Measurements from ENCODE around the gene MIB2. TPM values are rescaled to one million over a fixed set of nuclear protein-coding genes. Genes with fewer than 3 reads are reported as not detected.
"Not testable (repeated sequence)": the region's sequence is repeated elsewhere in the genome, so short reads cannot be mapped to it uniquely, and the experiment has no call there.

Gene MIB2
- total RNA-seq, 6 experiments from 2014 or later = 20.7 to 38.5 (median 33.9) TPM

DNA sequence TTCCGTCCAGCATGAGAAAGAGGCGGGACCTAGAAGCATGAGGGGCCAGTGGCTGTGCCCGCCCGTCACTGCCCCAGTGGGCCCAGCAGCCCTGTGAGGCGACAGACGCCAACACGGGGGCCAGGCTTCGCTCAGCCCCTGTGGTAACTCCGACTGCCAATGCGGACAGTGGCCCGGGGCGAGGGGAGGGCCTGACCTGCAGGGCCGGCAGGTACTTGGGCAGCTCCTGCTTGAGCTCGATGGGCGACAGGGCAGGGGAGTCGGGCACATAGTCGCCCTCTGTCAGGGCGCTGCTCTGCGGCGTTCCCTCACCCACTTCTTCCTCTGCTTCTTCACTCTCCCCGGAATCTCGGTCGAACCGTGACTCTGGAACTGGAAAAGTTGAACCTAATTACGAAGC lies 24.8 kb downstream of the MIB2 start:
- DNase-seq; H3K9me3 ChIP-seq; H3K4me3 ChIP-seq; H3K27me3 ChIP-seq; ATAC-seq; H3K27ac ChIP-seq; H3K36me3 ChIP-seq; intact Hi-C loops (cut with DNase I); H3K4me1 ChIP-seq: not testable (repeated sequence)
- no CpG with 5 or more reads among the region's 25 CpGs for WGBS (ENCODE audit: insufficient coverage, low coverage, low lambda C conversion rate, missing lambda C conversion rate)

DNA sequence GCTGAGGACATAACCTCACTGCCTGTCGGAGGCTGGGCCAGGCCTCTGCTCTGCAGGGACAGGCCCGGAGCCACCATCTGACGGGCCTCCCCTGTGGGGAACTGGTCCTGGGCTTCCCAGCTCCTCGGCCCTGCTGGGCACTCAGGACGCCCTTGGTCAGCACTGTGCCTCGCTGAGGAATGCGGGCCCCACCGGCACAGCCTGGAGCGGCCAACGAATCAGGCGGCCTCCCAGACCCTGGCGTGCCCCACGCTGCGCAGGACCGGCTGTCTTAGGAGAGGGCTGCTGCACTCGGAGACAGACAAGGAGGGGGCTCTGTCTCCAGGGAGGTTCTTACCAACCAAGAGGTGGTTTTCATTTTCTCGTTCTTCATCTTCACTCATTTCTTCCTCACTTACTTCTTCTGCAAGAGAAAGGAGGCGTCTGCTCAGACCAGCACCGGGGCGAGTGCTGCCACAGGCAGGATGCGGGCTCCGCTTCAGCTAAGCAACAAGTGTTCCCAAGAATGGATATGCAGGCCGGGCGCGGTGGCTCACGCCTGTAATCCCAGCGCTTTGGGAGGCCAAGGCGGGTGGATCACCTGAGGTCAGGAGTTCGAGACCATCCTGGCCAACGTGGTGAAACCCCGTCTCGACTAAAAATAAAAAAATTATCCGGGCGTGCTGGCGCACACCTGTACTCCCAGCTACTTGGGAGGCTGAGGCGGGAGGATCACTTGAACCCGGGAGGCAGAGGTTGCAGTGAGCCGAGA lies 25.6 kb downstream of the MIB2 start:
- H3K9me3 ChIP-seq; H3K4me3 ChIP-seq; H3K4me1 ChIP-seq; H3K36me3 ChIP-seq; DNase-seq; intact Hi-C loops (cut with DNase I); H3K27ac ChIP-seq; ATAC-seq; H3K27me3 ChIP-seq: not testable (repeated sequence)
- 84% methylated on average over 5 of the region's 38 CpGs for WGBS (ENCODE audit: insufficient coverage, low coverage, low lambda C conversion rate, missing lambda C conversion rate)

DNA sequence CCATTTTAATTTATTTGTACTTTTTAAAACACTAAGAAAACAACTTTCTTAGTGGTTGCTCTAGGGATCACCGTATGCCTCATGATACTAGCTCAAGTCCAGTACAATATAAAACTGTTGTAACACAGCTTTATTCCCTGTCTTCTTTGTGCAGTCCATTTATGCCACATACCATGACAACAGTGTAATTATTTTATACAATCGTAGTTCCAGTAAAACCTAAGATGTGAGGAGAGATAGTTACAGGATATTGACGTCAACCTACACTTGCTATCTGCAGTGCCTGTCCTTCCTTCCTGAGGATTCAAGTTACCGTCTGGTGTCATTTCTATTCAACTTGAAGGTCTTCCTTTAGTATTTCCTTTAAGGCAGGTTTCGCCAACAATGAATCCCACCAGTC lies 31.0 kb downstream of the MIB2 start:
- H3K27ac ChIP-seq = not testable (repeated sequence)

DNA sequence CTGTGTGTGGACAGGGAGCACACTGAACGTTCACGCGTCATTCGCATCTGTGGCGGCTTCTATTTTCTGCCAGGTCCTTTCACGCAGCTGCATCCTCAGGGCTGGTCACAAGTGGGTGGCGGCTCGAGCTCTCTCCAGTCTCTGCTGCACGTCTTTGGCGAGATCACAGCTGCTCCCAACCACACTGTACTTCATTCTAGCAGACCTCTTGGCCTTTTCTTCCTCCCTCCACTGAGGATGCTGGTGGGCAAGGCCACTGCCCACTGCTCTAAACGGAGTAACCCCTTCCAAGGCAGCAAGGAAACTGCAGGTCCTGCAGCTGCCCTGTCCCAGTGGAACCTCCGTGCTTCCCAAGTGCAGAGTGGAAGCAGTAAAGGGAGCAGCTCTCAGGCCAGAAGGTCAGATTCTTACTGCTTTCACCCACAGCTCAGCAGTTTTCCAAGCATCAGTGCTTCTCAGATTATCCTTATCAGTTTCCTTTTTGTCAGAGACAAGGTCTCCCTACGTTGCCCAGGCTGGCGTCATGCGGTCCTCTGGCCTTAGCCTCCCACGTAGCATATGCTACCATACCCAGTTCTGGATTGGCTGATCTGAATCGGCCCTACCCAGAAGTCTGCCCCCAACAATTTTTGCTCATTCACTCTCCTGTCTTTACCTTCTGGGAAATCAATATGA lies 32.4 kb downstream of the MIB2 start:
- ATAC-seq (peak; percentile 37 to 69 (median 56)), DNase-seq (peak in 2 of 3 donors; percentile 25 to 30)
- H3K27me3 ChIP-seq; H3K27ac ChIP-seq; intact Hi-C loops (cut with DNase I); H3K9me3 ChIP-seq; H3K4me3 ChIP-seq; H3K4me1 ChIP-seq: not testable (repeated sequence)
- 90% methylated on average over 14 of the region's 17 CpGs for WGBS (ENCODE audit: insufficient coverage, low coverage, low lambda C conversion rate, missing lambda C conversion rate)
- H3K36me3 ChIP-seq = peaks cover 0 to 26% (median 5%) of the 10 kb centered on the region in 4 donors

More for the DNA sequence above, 31.0 kb downstream of the MIB2 start:
- H3K36me3 ChIP-seq = peaks cover 0 to 14% (median 0%) of the 10 kb centered on the region in 4 donors
- H3K27me3 ChIP-seq; H3K4me1 ChIP-seq; H3K4me3 ChIP-seq; DNase-seq; H3K9me3 ChIP-seq; intact Hi-C loops (cut with DNase I): not testable (repeated sequence)
- ATAC-seq = peak; percentile 22 to 57 (median 42)
- WGBS (ENCODE audit: insufficient coverage, low coverage, low lambda C conversion rate, missing lambda C conversion rate) = 71% methylated on average over 4 of the region's 5 CpGs

DNA sequence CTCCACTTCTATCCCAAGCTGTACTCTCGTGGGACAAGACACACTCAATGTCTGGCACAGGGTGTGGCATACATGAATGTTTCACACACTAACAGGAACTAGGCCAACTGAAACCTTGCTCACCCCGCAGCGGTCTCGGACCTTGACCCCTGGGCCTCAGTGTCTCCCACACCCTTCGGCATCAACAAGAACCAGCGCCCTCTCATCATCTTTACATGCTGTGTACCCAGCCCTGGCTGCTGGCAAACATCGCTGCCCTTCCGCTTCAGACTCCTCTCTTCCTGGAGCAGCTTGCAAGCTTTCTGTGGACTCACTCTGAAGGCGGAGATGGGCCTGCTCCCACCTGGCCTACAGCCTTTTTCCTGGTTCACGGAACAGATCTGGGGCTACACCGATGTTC lies 33.0 kb downstream of the MIB2 start:
- DNase-seq = peak in 1 of 3 donors; percentile 15
- H3K27me3 ChIP-seq = not testable (repeated sequence)
- peak in 3 of 4 donors; percentile 7 to 25 (median 12) for ATAC-seq

DNA sequence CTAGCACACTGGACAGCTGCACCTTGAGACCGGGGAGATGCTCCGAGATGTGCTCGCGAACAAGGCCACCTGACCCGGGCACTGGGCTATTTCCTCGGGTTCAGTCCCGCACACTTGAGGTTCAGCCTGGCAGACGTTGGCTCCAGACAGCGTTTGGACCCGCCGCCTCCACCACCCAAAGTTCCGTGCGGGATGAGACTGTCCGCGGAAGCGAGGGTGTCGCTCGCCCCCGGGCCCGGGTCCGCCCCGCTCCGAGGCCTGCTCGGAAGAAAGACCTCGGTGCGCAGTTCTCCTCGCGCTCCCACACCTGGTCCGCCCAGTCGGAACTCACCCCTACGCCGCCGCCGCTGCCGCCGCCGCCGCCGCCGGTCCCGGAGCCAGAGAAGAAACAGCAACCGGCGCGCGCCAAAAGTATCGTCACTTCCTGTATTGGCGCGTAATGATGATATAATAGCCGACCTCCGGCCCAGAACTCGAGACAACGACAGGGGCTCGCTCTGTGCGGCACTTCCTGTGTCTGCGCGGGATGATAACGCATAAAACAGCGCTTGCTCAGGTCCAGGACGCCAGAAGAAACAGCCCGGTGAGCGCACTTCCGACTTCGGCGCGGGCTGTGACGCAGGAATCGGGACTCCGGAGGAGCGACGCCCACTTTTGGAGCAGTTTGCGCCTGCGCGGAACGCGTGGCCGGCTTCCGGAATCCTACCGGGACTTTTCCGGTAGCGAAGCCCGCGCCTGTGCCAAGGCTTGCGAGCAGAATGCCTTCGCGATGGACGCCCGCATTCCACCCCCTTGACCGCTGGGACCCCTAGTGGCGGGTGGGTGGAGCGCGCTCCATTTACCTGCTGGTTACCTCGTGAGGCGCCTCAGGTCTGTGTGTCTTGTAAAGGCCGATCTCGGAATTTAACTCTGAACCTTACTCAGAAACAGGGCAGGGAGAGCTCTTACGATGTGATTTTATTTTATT lies 43.6 kb downstream of the MIB2 start, which contains the start of gene CDK11B:
Gene CDK11B (minus strand): TSS at position 422 of the 967 bp plus-strand sequence. CDS start 1,519 bp downstream, outside the sequence.
- H3K9me3 ChIP-seq; H3K27me3 ChIP-seq; H3K4me1 ChIP-seq; intact Hi-C loops (cut with DNase I): not testable (repeated sequence)
- Histone ChIP-seq H3K27ac (peak within 1 kb of the TSS; percentile 97 to 99 (median 98)), H3K36me3 (peaks cover 0 to 26% (median 14%) of the 10 kb centered on the region in 4 donors), H3K4me3 (peak within 1 kb of the TSS; percentile 68 to 76 (median 70))
- TF ChIP-seq POLR2A (IDR thresholded peaks at IDR 0.05) = peak; percentile 42
- TF ChIP-seq, protein P1, sequence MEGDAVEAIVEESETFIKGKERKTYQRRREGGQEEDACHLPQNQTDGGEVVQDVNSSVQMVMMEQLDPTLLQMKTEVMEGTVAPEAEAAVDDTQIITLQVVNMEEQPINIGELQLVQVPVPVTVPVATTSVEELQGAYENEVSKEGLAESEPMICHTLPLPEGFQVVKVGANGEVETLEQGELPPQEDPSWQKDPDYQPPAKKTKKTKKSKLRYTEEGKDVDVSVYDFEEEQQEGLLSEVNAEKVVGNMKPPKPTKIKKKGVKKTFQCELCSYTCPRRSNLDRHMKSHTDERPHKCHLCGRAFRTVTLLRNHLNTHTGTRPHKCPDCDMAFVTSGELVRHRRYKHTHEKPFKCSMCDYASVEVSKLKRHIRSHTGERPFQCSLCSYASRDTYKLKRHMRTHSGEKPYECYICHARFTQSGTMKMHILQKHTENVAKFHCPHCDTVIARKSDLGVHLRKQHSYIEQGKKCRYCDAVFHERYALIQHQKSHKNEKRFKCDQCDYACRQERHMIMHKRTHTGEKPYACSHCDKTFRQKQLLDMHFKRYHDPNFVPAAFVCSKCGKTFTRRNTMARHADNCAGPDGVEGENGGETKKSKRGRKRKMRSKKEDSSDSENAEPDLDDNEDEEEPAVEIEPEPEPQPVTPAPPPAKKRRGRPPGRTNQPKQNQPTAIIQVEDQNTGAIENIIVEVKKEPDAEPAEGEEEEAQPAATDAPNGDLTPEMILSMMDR (IDR thresholded peaks at IDR 0.05) = peak; percentile 19 to 32 (median 26)
- ATAC-seq (peak; percentile 90 to 93 (median 92)), DNase-seq (peak; percentile 93 to 98 (median 97))
- WGBS (ENCODE audit: insufficient coverage, low coverage, low lambda C conversion rate, missing lambda C conversion rate) = 3% methylated on average over 6 of the region's 96 CpGs

More for the DNA sequence above, 33.0 kb downstream of the MIB2 start:
- H3K4me3 ChIP-seq; H3K27ac ChIP-seq; intact Hi-C loops (cut with DNase I); H3K4me1 ChIP-seq; H3K9me3 ChIP-seq: not testable (repeated sequence)
- H3K36me3 ChIP-seq = peaks cover 0 to 28% (median 5%) of the 10 kb centered on the region in 4 donors
- WGBS (ENCODE audit: insufficient coverage, low coverage, low lambda C conversion rate, missing lambda C conversion rate) = 61% methylated on average over 10 of the region's 11 CpGs

DNA sequence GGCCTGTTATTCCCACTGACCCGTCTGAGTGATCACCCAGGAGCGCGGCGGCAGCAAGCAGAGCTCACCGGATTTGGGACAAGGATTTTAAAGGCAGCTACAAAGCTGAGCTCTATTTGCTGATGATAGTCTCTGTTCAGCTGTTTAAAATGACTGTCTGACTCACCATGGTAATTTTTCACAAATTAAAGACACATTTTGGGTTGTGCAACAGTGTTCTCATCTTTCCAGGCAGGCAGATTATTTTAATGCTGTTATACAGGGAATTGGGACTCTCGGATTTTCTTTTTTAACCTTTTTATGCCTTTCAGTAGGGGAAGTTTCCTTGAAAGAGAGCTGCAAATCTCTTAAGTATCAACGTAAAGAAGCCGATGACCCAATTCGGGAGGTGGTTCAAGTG lies 47.1 kb downstream of the MIB2 start:
- H3K4me3 ChIP-seq; ATAC-seq; H3K4me1 ChIP-seq; H3K9me3 ChIP-seq; DNase-seq; H3K27ac ChIP-seq; intact Hi-C loops (cut with DNase I); H3K27me3 ChIP-seq: not testable (repeated sequence)
- 89% methylated on average over 4 of the region's 9 CpGs for WGBS (ENCODE audit: insufficient coverage, low coverage, low lambda C conversion rate, missing lambda C conversion rate)
- H3K36me3 ChIP-seq = peaks cover 0 to 20% (median 11%) of the 10 kb centered on the region in 4 donors

DNA sequence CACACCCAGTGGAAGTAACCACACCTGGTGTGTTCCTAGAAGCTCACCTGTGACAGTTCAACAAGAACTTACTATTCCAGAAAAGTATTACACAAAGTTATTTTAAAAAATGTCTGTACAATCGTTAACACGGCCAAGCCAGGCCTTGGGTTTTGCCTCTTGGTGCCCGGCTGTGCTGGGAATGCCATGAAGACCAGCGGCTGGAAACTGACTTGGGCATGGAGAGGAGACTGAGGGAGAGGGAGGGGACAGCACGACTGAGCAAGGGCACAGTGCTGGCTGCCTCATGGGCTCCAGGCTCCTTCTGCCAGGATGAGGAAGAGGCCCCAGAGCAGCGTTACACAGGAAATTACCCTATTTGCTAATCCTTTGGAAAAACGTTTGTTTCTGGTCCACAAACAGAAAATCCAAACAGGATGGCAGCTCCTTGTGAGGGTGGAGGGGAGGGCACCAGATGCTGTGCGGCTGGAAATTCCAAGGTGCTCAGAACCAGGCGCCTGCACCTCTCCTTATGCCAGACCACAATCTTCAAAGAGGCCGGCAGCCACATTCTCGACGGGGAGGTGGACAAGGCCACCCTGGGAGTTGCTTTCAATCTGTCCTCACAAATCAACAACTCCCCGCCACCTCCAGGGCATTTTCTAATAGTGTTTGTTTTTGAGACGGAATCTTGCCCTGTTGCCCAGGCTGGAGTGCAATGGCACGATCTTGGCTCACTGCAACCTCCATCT lies 47.7 kb downstream of the MIB2 start:
- ATAC-seq; H3K27ac ChIP-seq; H3K27me3 ChIP-seq; H3K9me3 ChIP-seq; intact Hi-C loops (cut with DNase I); H3K4me3 ChIP-seq; H3K4me1 ChIP-seq: not testable (repeated sequence)
- H3K36me3 ChIP-seq = peaks cover 0 to 20% (median 11%) of the 10 kb centered on the region in 4 donors
- WGBS (ENCODE audit: insufficient coverage, low coverage, low lambda C conversion rate, missing lambda C conversion rate) = 73% methylated on average over 14 of the region's 15 CpGs
- DNase-seq = peak in 2 of 3 donors; percentile 24 to 31

DNA sequence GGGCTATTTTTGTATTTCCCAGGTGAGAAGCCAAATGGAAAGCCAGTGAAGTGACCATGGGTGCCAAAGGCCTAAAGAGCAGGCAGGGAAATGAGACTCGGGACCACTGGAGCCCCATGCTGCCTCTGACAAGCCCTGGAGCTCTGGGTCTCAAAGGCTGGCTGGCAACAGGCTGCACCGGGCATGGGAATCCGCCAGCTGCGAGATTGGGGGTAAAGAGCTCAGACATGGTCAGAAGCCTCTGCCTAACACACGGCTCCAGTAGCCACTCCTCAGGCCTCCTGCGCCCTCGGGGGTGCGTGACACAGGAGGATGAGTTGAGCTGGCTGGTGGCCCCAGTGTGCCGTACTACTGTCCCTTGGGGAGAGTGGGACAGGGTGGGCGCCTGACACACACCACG lies 49.0 kb downstream of the MIB2 start:
- H3K4me3 ChIP-seq; ATAC-seq; H3K9me3 ChIP-seq; H3K27me3 ChIP-seq; H3K27ac ChIP-seq; intact Hi-C loops (cut with DNase I); H3K4me1 ChIP-seq: not testable (repeated sequence)
- DNase-seq = peak in 1 of 3 donors; percentile 10
- H3K36me3 ChIP-seq = peaks cover 0 to 25% (median 13%) of the 10 kb centered on the region in 4 donors
- 20% methylated on average over 1 of the region's 11 CpGs for WGBS (ENCODE audit: insufficient coverage, low coverage, low lambda C conversion rate, missing lambda C conversion rate)

Measured in right lobe of liver (tissue), 6 donors.